Activated B cell treated with CpG ODN at 0.5 μM for 24 hours (primary cell): ENCODE results near the gene IL31RA. TPM values are rescaled to one million over a fixed set of nuclear protein-coding genes. Genes with fewer than 3 reads are reported as not detected.

Experiments used
- ATAC-seq: fragments of 200-7000 bp; cut with Tn5 transposase; one replicate; pipeline ENCODE4 v1.10.0; 2021; ENCODE audit warnings: low read depth, mild to moderate bottlenecking, moderate library complexity
- CTCF ChIA-PET: fragments of 350-600 bp; sonication (Branson Sonifier 250); formaldehyde crosslinking; loops from one replicate; lab custom pipeline; 2021; ENCODE audit warnings: antibody characterized with exemption; lab: Charles Lee
- POLR2A ChIA-PET: fragments of 350-600 bp; sonication (Branson Sonifier 250); formaldehyde crosslinking; loops from one replicate; lab custom pipeline; 2021; ENCODE audit warnings: antibody characterized with exemption; lab: Charles Lee
- DNase-seq: peaks from one replicate; pipeline ENCODE4 v3.0.0; 2022
- H3K27ac Mint-ChIP-seq: one replicate; pipeline ENCODE4 v1.8.0; 2020; ENCODE audit warnings: mixed read lengths
- H3K27me3 Mint-ChIP-seq: one replicate; pipeline ENCODE4 v1.8.0; 2021; ENCODE audit warnings: mixed read lengths
- H3K36me3 Mint-ChIP-seq: one replicate; pipeline ENCODE4 v1.8.0; 2021; ENCODE audit warnings: low read depth, mixed read lengths
- H3K4me1 Mint-ChIP-seq: one replicate; pipeline ENCODE4 v1.8.0; 2021; ENCODE audit warnings: mixed read lengths
- H3K4me3 Mint-ChIP-seq: one replicate; pipeline ENCODE4 v1.8.0; 2020; ENCODE audit warnings: mild to moderate bottlenecking, mixed read lengths
- H3K9me3 Mint-ChIP-seq: one replicate; pipeline ENCODE4 v1.8.0; 2020; ENCODE audit warnings: mixed read lengths
- intact Hi-C: fragments of 100-400 bp; cut with micrococcal nuclease; formaldehyde crosslinking; loops from one replicate; pipeline ENCODE4 v1.15.1; 2024
- total RNA-seq: library from RNA; stranded (reverse); gene quantifications from 2 replicates; pipeline ENCODE4 v1.2.3, GENCODE V29; 2022
- TF ChIP-seq, protein P1 (sequence below): fragments of 200-600 bp; IDR thresholded peaks from one replicate; pipeline ENCODE4 v1.8.0; 2022; ENCODE audit warnings: antibody characterized with exemption, mild to moderate bottlenecking

Gene IL31RA
- total RNA-seq, 1 donor from 2014 or later: not detected

DNA sequence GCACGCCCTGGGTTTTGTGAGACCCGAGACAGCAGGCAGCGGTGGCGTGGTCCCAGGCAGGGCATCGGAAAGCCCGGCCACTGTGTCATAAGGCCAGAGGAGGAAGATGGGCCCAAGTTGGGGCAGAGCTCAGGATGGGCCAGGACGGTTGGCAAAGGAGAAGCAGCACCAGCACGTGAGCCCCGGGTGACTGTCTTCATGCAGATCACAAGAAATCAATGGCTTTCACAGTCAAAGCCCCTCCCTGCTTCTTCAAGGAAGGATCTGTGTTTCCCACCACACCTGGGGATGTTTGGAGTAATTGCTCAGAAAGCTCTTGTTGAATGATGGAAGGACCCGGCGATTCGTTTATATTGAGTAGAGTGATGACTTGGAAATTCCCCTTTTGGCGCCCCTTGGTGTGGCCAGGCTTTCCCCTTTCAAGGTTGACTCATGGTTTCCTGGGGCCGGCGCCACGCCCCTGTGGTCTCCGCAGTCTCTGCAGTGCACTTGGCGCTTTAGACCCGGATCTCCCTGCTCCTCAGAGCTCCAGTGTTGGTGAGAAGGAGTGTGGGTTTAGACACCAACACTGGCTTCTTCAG is 52.1 kb downstream of the IL31RA start:
- CTCF ChIA-PET: no interaction called here
- DNase-seq: peak; percentile 62
- Mint-ChIP-seq H3K27me3 (peaks cover 8% of the 10 kb centered on the region), H3K27ac (peak overlapping the region; percentile 56), H3K4me1 (peaks cover 17% of the 10 kb centered on the region), H3K9me3 (no peaks in the 10 kb centered on the region), H3K4me3 (peak overlapping the region; percentile 56), H3K36me3 (no peaks in the 10 kb centered on the region)
- peak; percentile 96 for ATAC-seq
- intact Hi-C loops: loop anchor here (1.0 to 10.0 kb wide), 3 partner anchors 92 to 366 kb away; partner anchors contain the start of gene SLC38A9
- TF ChIP-seq, protein P1, sequence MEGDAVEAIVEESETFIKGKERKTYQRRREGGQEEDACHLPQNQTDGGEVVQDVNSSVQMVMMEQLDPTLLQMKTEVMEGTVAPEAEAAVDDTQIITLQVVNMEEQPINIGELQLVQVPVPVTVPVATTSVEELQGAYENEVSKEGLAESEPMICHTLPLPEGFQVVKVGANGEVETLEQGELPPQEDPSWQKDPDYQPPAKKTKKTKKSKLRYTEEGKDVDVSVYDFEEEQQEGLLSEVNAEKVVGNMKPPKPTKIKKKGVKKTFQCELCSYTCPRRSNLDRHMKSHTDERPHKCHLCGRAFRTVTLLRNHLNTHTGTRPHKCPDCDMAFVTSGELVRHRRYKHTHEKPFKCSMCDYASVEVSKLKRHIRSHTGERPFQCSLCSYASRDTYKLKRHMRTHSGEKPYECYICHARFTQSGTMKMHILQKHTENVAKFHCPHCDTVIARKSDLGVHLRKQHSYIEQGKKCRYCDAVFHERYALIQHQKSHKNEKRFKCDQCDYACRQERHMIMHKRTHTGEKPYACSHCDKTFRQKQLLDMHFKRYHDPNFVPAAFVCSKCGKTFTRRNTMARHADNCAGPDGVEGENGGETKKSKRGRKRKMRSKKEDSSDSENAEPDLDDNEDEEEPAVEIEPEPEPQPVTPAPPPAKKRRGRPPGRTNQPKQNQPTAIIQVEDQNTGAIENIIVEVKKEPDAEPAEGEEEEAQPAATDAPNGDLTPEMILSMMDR: no peak
- POLR2A ChIA-PET: interaction anchor here (0.7 to 1.1 kb wide), 3 partner anchors 20 to 578 kb away, joined by 3 to 4 read pairs (median 3); no protein-coding TSS in a partner anchor

DNA sequence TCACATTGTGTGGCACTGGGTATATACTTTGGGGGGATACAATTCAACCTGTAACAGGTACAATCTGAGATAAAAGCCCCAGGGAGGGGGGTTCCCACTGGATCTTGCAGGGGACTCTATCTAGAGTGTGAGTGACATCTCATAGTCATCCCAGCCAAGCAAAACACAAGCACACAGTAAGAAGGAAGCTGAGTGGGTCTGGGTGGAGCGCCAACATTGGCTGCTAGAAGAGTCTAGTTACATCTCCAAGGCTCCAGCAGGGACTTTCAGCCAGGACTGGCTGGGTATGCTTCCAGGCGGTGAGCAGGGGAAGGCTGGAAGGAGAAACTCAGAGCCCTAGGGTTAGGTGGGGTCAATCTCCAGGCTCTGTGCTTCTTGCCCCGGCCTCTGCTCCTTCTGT is 53.0 kb downstream of the IL31RA start:
- TF ChIP-seq, protein P1: no peak
- no peak overlapping the region for H3K27ac Mint-ChIP-seq

GRCh38 chr5:55905251-55905650 is 54.1 kb downstream of the IL31RA start:
- Mint-ChIP-seq H3K36me3 (no peaks in the 10 kb centered on the region), H3K4me1 (peaks cover 17% of the 10 kb centered on the region), H3K27me3 (peaks cover 2% of the 10 kb centered on the region), H3K4me3 (no peak overlapping the region), H3K27ac (no peak overlapping the region), H3K9me3 (no peaks in the 10 kb centered on the region)
- intact Hi-C loops: loop anchor here (10.0 kb wide), 1 partner anchor 190 kb away; the partner anchor contains the start of gene SLC38A9
- TF ChIP-seq, protein P1: no peak
- ChIA-PET POLR2A (interaction anchor here (0.7 kb wide), 1 partner anchor 1362 kb away, joined by 4 read pairs; no protein-coding TSS in a partner anchor), CTCF (no interaction called here)
- ATAC-seq (no peak), DNase-seq (no peak)

More for the DNA sequence above, 53.0 kb downstream of the IL31RA start:
- Mint-ChIP-seq H3K4me3 (no peak overlapping the region), H3K4me1 (peaks cover 17% of the 10 kb centered on the region), H3K27me3 (peaks cover 8% of the 10 kb centered on the region), H3K36me3 (no peaks in the 10 kb centered on the region), H3K9me3 (no peaks in the 10 kb centered on the region)
- no peak for DNase-seq
- intact Hi-C loops: loop anchor here (5.0 to 10.0 kb wide), 2 partner anchors 189 to 367 kb away; partner anchors contain the start of gene SLC38A9
- no peak for ATAC-seq
- CTCF ChIA-PET: no interaction called here
- POLR2A ChIA-PET: no interaction called here

DNA sequence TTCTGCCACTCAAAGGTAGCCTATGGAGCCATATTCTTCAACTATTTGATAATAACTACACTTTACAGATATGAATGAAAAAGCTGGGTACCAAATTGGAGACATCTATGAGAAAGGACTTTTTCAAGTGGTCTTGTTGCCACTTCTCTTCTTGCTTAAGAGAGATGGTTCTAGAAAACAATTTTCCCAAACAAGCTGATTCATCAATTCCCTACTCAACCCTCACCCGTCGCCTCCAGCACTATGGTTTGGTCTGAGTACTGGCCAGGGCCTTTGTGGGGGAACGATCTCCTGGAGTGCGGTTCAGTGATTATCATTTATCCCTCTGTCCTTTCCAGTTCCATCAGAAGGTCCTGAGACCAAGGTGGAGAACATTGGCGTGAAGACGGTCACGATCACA is 56.8 kb downstream of the IL31RA start:
- H3K9me3 Mint-ChIP-seq: no peaks in the 10 kb centered on the region
- TF ChIP-seq, protein P1: no peak
- H3K4me3 Mint-ChIP-seq: no peak overlapping the region
- no peak overlapping the region for H3K27ac Mint-ChIP-seq
- H3K4me1 Mint-ChIP-seq: peaks cover 14% of the 10 kb centered on the region
- no peaks in the 10 kb centered on the region for H3K27me3 Mint-ChIP-seq
- H3K36me3 Mint-ChIP-seq: no peaks in the 10 kb centered on the region
- ChIA-PET POLR2A (no interaction called here), CTCF (no interaction called here)
- DNase-seq (no peak), ATAC-seq (no peak)
- intact Hi-C loops: loop anchor here (10.0 kb wide), 1 partner anchor 193 kb away; the partner anchor contains the start of gene SLC38A9

- CTCF ChIA-PET: no interaction called here
- Mint-ChIP-seq H3K4me1 (peaks cover 5% of the 10 kb centered on the region), H3K27me3 (no peaks in the 10 kb centered on the region), H3K9me3 (no peaks in the 10 kb centered on the region), H3K27ac (no peak overlapping the region), H3K4me3 (no peak overlapping the region), H3K36me3 (no peaks in the 10 kb centered on the region)
- DNase-seq (no peak), ATAC-seq (no peak)
- TF ChIP-seq, protein P1: no peak
- intact Hi-C loops: loop anchor here (10.0 kb wide), 1 partner anchor 194 kb away; the partner anchor contains the start of gene SLC38A9
- POLR2A ChIA-PET: no interaction called here
Observed at GRCh38 chr5:55908804-55909203, 57.6 kb downstream of the IL31RA start.
